PC-3 (cell line): Measurements from ENCODE around the gene CRAMP1. TPM values are rescaled to one million over a fixed set of nuclear protein-coding genes. Genes with fewer than 3 reads are reported as not detected.

Experiments
- ATAC-seq: fragments of 200-7000 bp; cut with Tn5 transposase; 2 replicates; pipeline ENCODE4 v1.9.1; 2020; ENCODE audit warnings: mild to moderate bottlenecking, moderate library complexity
- BruUV-seq: library from RNA; stranded (reverse); fragments of 400-500 nt; replicated peaks from 2 replicates; lab custom pipeline; 2021; lab: Mats Ljungman, UMichigan
- CTCF ChIA-PET: fragments of 300-600 bp; sonication (Branson Sonifier 250); formaldehyde crosslinking; loops from one replicate; lab custom pipeline; 2022; ENCODE audit warnings: antibody characterized with exemption; lab: Charles Lee
- POLR2A ChIA-PET: fragments of 300-600 bp; sonication (Branson Sonifier 250); formaldehyde crosslinking; loops from one replicate; lab custom pipeline; 2022; ENCODE audit warnings: antibody characterized with exemption; ENCODE audit not compliant: unreplicated experiment; lab: Charles Lee
- DNase-seq: peaks from one replicate; pipeline ENCODE4 v3.0.0-alpha.2; 2015
- H2AFZ ChIP-seq: fragments of 300-600 bp; sonication (generic); 2 replicates; pipeline ENCODE4 v1.6.0; 2016; ENCODE audit warnings: antibody characterized with exemption, low read length
- H3F3A ChIP-seq: fragments of 300-600 bp; sonication (generic); one replicate; pipeline ENCODE4 v1.6.0; 2017; ENCODE audit warnings: antibody characterized with exemption, low read length, control low read depth, mild to moderate bottlenecking; ENCODE audit not compliant: unreplicated experiment
- H3K27ac ChIP-seq: fragments of 300-600 bp; sonication (generic); 2 replicates; pipeline ENCODE4 v1.5.1; 2016; ENCODE audit warnings: mild to moderate bottlenecking, low read length
- H3K27me3 ChIP-seq: fragments of 300-600 bp; sonication (generic); 2 replicates; pipeline ENCODE4 v1.6.1; 2016; ENCODE audit warnings: low read length, mixed read lengths
- H3K36me3 ChIP-seq: fragments of 300-600 bp; sonication (generic); 2 replicates; pipeline ENCODE4 v1.6.1; 2016; ENCODE audit warnings: low read depth, mixed run types, low read length, mixed read lengths
- H3K4me1 ChIP-seq: fragments of 300-600 bp; sonication (generic); 2 replicates; pipeline ENCODE4 v1.5.1; 2016; ENCODE audit warnings: low read length; ENCODE audit not compliant: insufficient read depth
- H3K4me2 ChIP-seq: fragments of 300-600 bp; sonication (generic); 2 replicates; pipeline ENCODE4 v1.6.0; 2016; ENCODE audit warnings: low read length
- H3K4me3 ChIP-seq: fragments of 300-600 bp; sonication (generic); 2 replicates; pipeline ENCODE4 v1.5.1; 2016; ENCODE audit warnings: mild to moderate bottlenecking, low read length, mixed read lengths
- H3K79me2 ChIP-seq: fragments of 300-600 bp; sonication (generic); 2 replicates; pipeline ENCODE4 v1.6.1; 2017; ENCODE audit warnings: low read length, mixed read lengths
- H3K9ac ChIP-seq: fragments of 300-600 bp; sonication (generic); 2 replicates; pipeline ENCODE4 v1.6.0; 2016; ENCODE audit warnings: mild to moderate bottlenecking, low read length
- H3K9me2 ChIP-seq: fragments of 300-600 bp; sonication (generic); replicated peaks from 2 replicates; pipeline ENCODE4 v1.6.1; 2016; ENCODE audit warnings: mixed run types, low read length, mixed read lengths
- H3K9me3 ChIP-seq: fragments of 300-600 bp; sonication (generic); 2 replicates; pipeline ENCODE4 v1.6.1; 2016; ENCODE audit warnings: low read length, mixed read lengths
- H4K20me1 ChIP-seq: fragments of 300-600 bp; sonication (generic); 2 replicates; pipeline ENCODE4 v1.6.1; 2016; ENCODE audit warnings: low read length, mixed read lengths
- CTCF ChIP-seq: fragments of 300-600 bp; sonication (generic); conservative IDR thresholded peaks from 2 replicates; pipeline ENCODE4 v1.5.1; 2017; ENCODE audit warnings: antibody characterized with exemption, low read depth, mild to moderate bottlenecking, low read length
- EZH2 ChIP-seq: fragments of 300-600 bp; sonication (generic); IDR thresholded peaks from one replicate; pipeline ENCODE4 v1.6.1; 2017; ENCODE audit warnings: antibody characterized with exemption, mild to moderate bottlenecking, low read length; ENCODE audit not compliant: unreplicated experiment
- EZH2phosphoT487 ChIP-seq: fragments of 300-600 bp; sonication (generic); IDR thresholded peaks from 2 replicates; pipeline ENCODE4 v1.6.1; 2018; ENCODE audit warnings: mild to moderate bottlenecking, antibody characterized with exemption, low read length, borderline replicate concordance
- intact Hi-C: fragments of 100-400 bp; cut with micrococcal nuclease; formaldehyde crosslinking; loops from 2 replicates; pipeline ENCODE4 v1.9.0; 2023
- total RNA-seq: library from RNA; depleted of rRNA; stranded (reverse); fragments of >200 nt; gene quantifications from 2 replicates; pipeline ENCODE4 v1.2.3, GENCODE V29; 2014

The CRAMP1 gene
- total RNA-seq, 1 experiment from 2014 or later: 8.5 TPM

DNA sequence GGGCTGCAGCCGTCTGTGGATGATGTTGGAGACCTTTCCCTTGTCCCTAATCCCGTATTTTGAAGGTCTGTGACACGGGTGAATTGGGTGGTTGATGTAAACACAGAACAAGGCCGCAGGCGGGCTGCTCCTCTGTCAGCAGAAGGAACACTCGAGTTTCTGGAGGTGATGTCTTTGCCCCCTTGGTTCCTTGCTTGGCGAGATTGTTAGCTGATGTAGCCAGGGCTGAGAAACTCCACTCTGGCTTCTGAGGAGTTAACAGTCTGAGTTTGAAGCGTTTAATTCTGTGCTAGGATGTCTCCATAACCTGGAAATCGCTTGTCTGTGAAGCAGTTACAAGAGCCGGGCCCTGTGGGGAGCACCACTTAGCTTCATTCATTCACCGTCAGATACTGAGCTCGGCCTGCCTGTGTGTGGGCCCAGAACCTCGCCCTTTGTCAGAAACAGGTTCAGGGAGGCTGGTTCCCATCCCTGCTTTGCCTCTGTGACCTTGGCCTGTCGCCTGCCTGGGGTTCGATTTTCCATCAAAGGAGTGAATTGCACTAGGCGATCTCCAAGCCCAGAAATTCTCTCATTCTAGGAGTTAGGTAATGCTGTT lies 95.1 kb downstream of the CRAMP1 start:
- peak overlapping the region; percentile 90 for H3K9ac ChIP-seq
- H3K79me2 ChIP-seq: peaks cover 57% of the 10 kb centered on the region
- no peaks in the 10 kb centered on the region for H3K9me2 ChIP-seq
- TF ChIP-seq EZH2: no peak
- no peak for TF ChIP-seq EZH2phosphoT487
- no peak for TF ChIP-seq CTCF
- ChIA-PET CTCF (interaction anchor here (0.5 to 0.8 kb wide), 2 partner anchors 16 to 376 kb away, joined by 4 to 5 read pairs; no protein-coding TSS in a partner anchor), POLR2A (no interaction called here)
- no peaks in the 10 kb centered on the region for H3K27me3 ChIP-seq
- H3K27ac ChIP-seq: peak overlapping the region; percentile 9; the same call in 1 of the 2 replicates
- intact Hi-C loops: loop anchor here (5.0 kb wide), 1 partner anchor 95 kb away; the partner anchor contains the start of genes CRAMP1 and IFT140
- no peak overlapping the region for H2AFZ ChIP-seq
- peak overlapping the region; percentile 96 for H3K4me3 ChIP-seq
- H3K4me2 ChIP-seq: peak overlapping the region; percentile 85
- H3K9me3 ChIP-seq: no peaks in the 10 kb centered on the region
- ATAC-seq: no peak
- DNase-seq: peak; percentile 28
- H4K20me1 ChIP-seq: peaks cover 17% of the 10 kb centered on the region
- peaks cover 27% of the 10 kb centered on the region for H3K4me1 ChIP-seq
- BruUV-seq: TSS peak; percentile 10
- H3F3A ChIP-seq: peaks cover 4% of the 10 kb centered on the region
- no peaks in the 10 kb centered on the region; the same call in 1 of the 2 replicates for H3K36me3 ChIP-seq

DNA sequence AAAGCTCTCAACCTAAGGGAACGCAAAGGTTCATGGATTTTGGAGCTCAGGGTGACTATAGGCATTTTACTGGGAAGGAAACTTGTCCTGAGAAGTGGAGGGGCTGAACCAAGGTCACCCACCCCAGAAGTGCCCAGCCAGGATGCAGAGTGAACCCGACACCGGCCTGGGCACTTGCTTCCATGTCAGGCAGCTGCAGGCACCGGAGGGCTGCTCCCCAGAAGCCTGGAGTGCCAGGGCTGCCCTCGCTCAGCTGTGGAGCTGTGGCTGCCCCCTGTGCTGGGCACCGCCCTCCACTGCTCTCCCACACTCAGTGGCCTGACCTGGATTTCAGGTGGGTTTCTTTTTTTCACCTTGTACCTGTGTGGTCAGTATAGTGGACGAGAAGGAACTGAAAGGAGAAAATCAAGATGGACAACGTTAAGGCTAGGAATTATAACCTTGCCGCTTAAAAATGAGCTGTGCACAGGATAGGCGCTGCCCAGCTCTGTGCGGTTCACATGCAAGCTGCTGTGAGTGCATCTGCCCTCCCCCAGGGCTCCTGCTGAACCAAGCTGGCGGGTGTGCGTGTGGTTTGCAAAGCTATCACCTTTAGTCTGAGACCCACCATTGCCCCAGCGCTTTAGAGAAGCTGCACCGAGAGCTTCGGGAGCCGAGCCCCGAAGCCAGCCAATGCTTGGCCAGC lies 96.1 kb downstream of the CRAMP1 start:
- Histone ChIP-seq H3K4me3 (peak overlapping the region; percentile 96), H3K9me3 (no peaks in the 10 kb centered on the region), H3K4me1 (peaks cover 27% of the 10 kb centered on the region), H3K9me2 (no peaks in the 10 kb centered on the region), H3K9ac (no peak overlapping the region), H3K4me2 (peak overlapping the region; percentile 85), H3K36me3 (no peaks in the 10 kb centered on the region), H3K27me3 (no peaks in the 10 kb centered on the region), H4K20me1 (peaks cover 17% of the 10 kb centered on the region), H2AFZ (no peak overlapping the region), H3F3A (peaks cover 4% of the 10 kb centered on the region), H3K79me2 (peaks cover 66% of the 10 kb centered on the region), H3K27ac (peak overlapping the region; percentile 9; the same call in 1 of the 2 replicates)
- CTCF ChIA-PET: interaction anchor here (0.6 to 1.0 kb wide), 3 partner anchors 15 to 651 kb away, joined by 3 to 4 read pairs (median 4); no protein-coding TSS in a partner anchor
- intact Hi-C loops: loop anchor here (5.0 kb wide), 1 partner anchor 96 kb away; the partner anchor contains the start of genes CRAMP1 and IFT140
- DNase-seq (no peak), ATAC-seq (no peak)
- POLR2A ChIA-PET: interaction anchor here (0.6 to 1.5 kb wide), 2 partner anchors 31 to 74 kb away, joined by 3 to 4 read pairs; partner anchors contain the start of genes NUBP2 and SPSB3
- no TSS peak for BruUV-seq
- TF ChIP-seq EZH2 (no peak), CTCF (no peak), EZH2phosphoT487 (no peak)
